Endothelial cell of umbilical vein (primary cell): ENCODE measurements around the gene ZBTB22.

Experiments
- EZH2 ChIP-seq: IDR thresholded peaks from 2 replicates; pipeline ENCODE4 v1.6.1; 2012; ENCODE audit warnings: borderline replicate concordance, low read depth, mild to moderate bottlenecking, moderate library complexity, low read length, inconsistent platforms; ENCODE audit not compliant: severe bottlenecking
- FOS ChIP-seq: IDR thresholded peaks from 2 replicates; pipeline ENCODE4 v1.6.1; 2011; ENCODE audit warnings: mild to moderate bottlenecking, low read length, moderate library complexity, borderline replicate concordance; ENCODE audit not compliant: insufficient read depth
- MAX ChIP-seq: IDR thresholded peaks from 2 replicates; pipeline ENCODE4 v1.6.1; 2011; ENCODE audit not compliant: insufficient read depth, insufficient read length
- MYC ChIP-seq: IDR thresholded peaks from one replicate; pipeline ENCODE4 v1.6.1; 2011; ENCODE audit warnings: mild to moderate bottlenecking, low read depth, low read length
- POLR2A ChIP-seq: IDR thresholded peaks from 2 replicates; pipeline ENCODE4 v1.6.1; 2012; ENCODE audit warnings: low read depth, mild to moderate bottlenecking, control low read depth, low read length
- TF ChIP-seq, protein P1 (sequence below), 2 donors: IDR thresholded peaks; 1 replicate in 1 of 2; 2 replicates in 1 of 2; pipeline ENCODE4 v1.5.1; 2011; ENCODE audit warnings: low read length in 2 of 2, mild to moderate bottlenecking in 2 of 2, moderate library complexity in 2 of 2, control low read depth in 1 of 2, inconsistent platforms in 1 of 2, low read depth in 1 of 2; ENCODE audit not compliant: insufficient read depth in 1 of 2; ENCODE audit errors: extremely low read depth in 1 of 2

DNA sequence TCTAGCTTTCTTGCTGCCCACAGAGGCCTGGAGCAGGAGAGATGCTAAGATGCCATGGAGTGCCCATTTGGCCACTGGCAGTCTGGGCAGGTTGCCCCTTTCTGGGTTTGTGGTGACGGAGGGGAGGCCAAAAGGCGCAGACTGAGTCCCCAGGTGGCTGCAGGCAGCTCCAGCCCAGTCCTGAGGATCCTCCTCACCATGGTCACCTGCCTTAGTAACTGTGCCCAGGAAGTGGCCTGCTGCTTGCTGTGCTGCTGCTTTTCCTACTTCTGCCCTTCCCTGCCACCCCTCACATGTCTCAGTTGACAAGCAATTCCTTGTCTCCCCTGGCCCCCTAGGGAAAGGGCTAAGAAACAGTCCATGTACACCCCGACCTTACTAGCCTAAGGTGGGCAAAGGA is 38.8 kb upstream of the ZBTB22 start:
- TF ChIP-seq MYC (no peak), POLR2A (no peak), FOS (no peak), EZH2 (no peak), MAX (no peak)
- TF ChIP-seq, protein P1, sequence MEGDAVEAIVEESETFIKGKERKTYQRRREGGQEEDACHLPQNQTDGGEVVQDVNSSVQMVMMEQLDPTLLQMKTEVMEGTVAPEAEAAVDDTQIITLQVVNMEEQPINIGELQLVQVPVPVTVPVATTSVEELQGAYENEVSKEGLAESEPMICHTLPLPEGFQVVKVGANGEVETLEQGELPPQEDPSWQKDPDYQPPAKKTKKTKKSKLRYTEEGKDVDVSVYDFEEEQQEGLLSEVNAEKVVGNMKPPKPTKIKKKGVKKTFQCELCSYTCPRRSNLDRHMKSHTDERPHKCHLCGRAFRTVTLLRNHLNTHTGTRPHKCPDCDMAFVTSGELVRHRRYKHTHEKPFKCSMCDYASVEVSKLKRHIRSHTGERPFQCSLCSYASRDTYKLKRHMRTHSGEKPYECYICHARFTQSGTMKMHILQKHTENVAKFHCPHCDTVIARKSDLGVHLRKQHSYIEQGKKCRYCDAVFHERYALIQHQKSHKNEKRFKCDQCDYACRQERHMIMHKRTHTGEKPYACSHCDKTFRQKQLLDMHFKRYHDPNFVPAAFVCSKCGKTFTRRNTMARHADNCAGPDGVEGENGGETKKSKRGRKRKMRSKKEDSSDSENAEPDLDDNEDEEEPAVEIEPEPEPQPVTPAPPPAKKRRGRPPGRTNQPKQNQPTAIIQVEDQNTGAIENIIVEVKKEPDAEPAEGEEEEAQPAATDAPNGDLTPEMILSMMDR (IDR thresholded peaks at IDR 0.05; ENCODE audit: extremely low read depth in 1 of 2, insufficient read depth in 1 of 2, low read depth in 1 of 2, low read length in 2 of 2), result no peak
